H9 (cell line): Measurements from ENCODE around the gene NLN. TPM values are rescaled to one million over a fixed set of nuclear protein-coding genes. Genes with fewer than 3 reads are reported as not detected.

Experiments
- DNase-seq: peaks from one replicate; pipeline ENCODE4 v3.0.0-alpha.2; 2017
- H2AFZ ChIP-seq: one replicate; pipeline ENCODE4 v1.6.1; 2013; ENCODE audit warnings: mild to moderate bottlenecking, low read length, control low read depth, moderate library complexity
- H2AK5ac ChIP-seq: 2 replicates; pipeline ENCODE4 v1.6.1; 2013; ENCODE audit warnings: low read length, control low read depth, mixed read lengths; ENCODE audit not compliant: insufficient read length
- H2BK120ac ChIP-seq: one replicate; pipeline ENCODE4 v1.6.1; 2013; ENCODE audit warnings: low read depth, mild to moderate bottlenecking, low read length, control low read depth, inconsistent platforms; ENCODE audit not compliant: poor library complexity, severe bottlenecking
- H2BK12ac ChIP-seq: 2 replicates; pipeline ENCODE4 v1.6.1; 2013; ENCODE audit warnings: low read length, control low read depth, mixed read lengths, low read depth; ENCODE audit not compliant: insufficient read length
- H2BK15ac ChIP-seq: 2 replicates; pipeline ENCODE4 v1.6.1; 2013; ENCODE audit warnings: low read depth, low read length, control low read depth
- H2BK20ac ChIP-seq: one replicate; pipeline ENCODE4 v1.6.1; 2013; ENCODE audit warnings: low read depth, mild to moderate bottlenecking, low read length, control low read depth, inconsistent platforms; ENCODE audit not compliant: poor library complexity, severe bottlenecking
- H2BK5ac ChIP-seq: 2 replicates; pipeline ENCODE4 v1.6.1; 2013; ENCODE audit warnings: low read length, control low read depth, mixed read lengths; ENCODE audit not compliant: insufficient read length
- H3K14ac ChIP-seq: 2 replicates; pipeline ENCODE4 v1.6.1; 2013; ENCODE audit warnings: low read length, control low read depth; ENCODE audit not compliant: insufficient read depth
- H3K18ac ChIP-seq: 2 replicates; pipeline ENCODE4 v1.6.1; 2013; ENCODE audit warnings: low read depth, mild to moderate bottlenecking, mixed read lengths, low read length, control low read depth; ENCODE audit not compliant: insufficient read length
- H3K23ac ChIP-seq: 2 replicates; pipeline ENCODE4 v1.6.1; 2013; ENCODE audit warnings: low read length, control low read depth, mixed read lengths, low read depth; ENCODE audit not compliant: insufficient read length
- H3K23me2 ChIP-seq: 2 replicates; pipeline ENCODE4 v1.6.1; 2013; ENCODE audit warnings: low read depth, mild to moderate bottlenecking, mixed read lengths, low read length, control low read depth; ENCODE audit not compliant: insufficient read length, poor library complexity, severe bottlenecking
- H3K27ac ChIP-seq: 2 replicates; pipeline ENCODE4 v1.5.1; 2013; ENCODE audit warnings: low read length, control low read depth, mixed read lengths, low read depth; ENCODE audit not compliant: insufficient read length
- H3K27me3 ChIP-seq: 2 replicates; pipeline ENCODE4 v1.6.1; 2013; ENCODE audit warnings: low read length, control low read depth, inconsistent platforms; ENCODE audit not compliant: insufficient read depth
- H3K4ac ChIP-seq: 2 replicates; pipeline ENCODE4 v1.6.1; 2013; ENCODE audit warnings: low read depth, mild to moderate bottlenecking, control low read depth, inconsistent platforms, low read length, moderate library complexity
- H3K4me1 ChIP-seq: 2 replicates; pipeline ENCODE4 v1.6.1; 2013; ENCODE audit warnings: low read length, control low read depth, inconsistent platforms; ENCODE audit not compliant: insufficient read depth
- H3K4me2 ChIP-seq: 2 replicates; pipeline ENCODE4 v1.6.1; 2013; ENCODE audit warnings: low read length, control low read depth, mixed read lengths; ENCODE audit not compliant: insufficient read length, insufficient read depth
- H3K56ac ChIP-seq: 2 replicates; pipeline ENCODE4 v1.6.1; 2013; ENCODE audit warnings: low read depth, mild to moderate bottlenecking, mixed read lengths, low read length, control low read depth; ENCODE audit not compliant: insufficient read length
- H3K79me1 ChIP-seq: 2 replicates; pipeline ENCODE4 v1.6.1; 2013; ENCODE audit warnings: low read depth, mild to moderate bottlenecking, moderate library complexity, low read length, control low read depth, inconsistent platforms; ENCODE audit not compliant: insufficient read depth, poor library complexity, severe bottlenecking
- H3K79me2 ChIP-seq: 2 replicates; pipeline ENCODE4 v1.6.1; 2013; ENCODE audit warnings: low read length, control low read depth, inconsistent platforms; ENCODE audit not compliant: insufficient read depth
- H3K9ac ChIP-seq: 2 replicates; pipeline ENCODE4 v1.6.1; 2013; ENCODE audit warnings: low read length, control low read depth, mixed read lengths; ENCODE audit not compliant: insufficient read length; ENCODE audit errors: extremely low read depth
- H3K9me3 ChIP-seq: one replicate; pipeline ENCODE4 v1.6.1; 2013; ENCODE audit warnings: low read depth, low read length, inconsistent platforms; ENCODE audit not compliant: control insufficient read depth
- H3T11ph ChIP-seq: one replicate; pipeline ENCODE4 v1.6.1; 2013; ENCODE audit warnings: mild to moderate bottlenecking, low read length, control low read depth, inconsistent platforms
- H4K20me1 ChIP-seq: one replicate; pipeline ENCODE4 v1.6.1; 2013; ENCODE audit not compliant: control insufficient read depth, insufficient read length, insufficient read depth
- H4K5ac ChIP-seq: 2 replicates; pipeline ENCODE4 v1.6.1; 2013; ENCODE audit warnings: low read depth, mild to moderate bottlenecking, mixed read lengths, low read length, control low read depth; ENCODE audit not compliant: insufficient read length
- H4K8ac ChIP-seq: replicated peaks from 2 replicates; pipeline ENCODE4 v1.6.1; 2013; ENCODE audit warnings: low read length, control low read depth, mixed read lengths, low read depth; ENCODE audit not compliant: insufficient read length
- H4K91ac ChIP-seq: 2 replicates; pipeline ENCODE4 v1.6.1; 2013; ENCODE audit warnings: low read depth, mild to moderate bottlenecking, moderate library complexity, mixed read lengths, low read length, control low read depth; ENCODE audit not compliant: insufficient read length
- H3K27ac Mint-ChIP-seq, 3 experiments: 2 replicates in 2 of 3; 3 replicates in 1 of 3; pipeline ENCODE4 v1.8.0; 2020 to 2021; ENCODE audit warnings: mixed read lengths in 3 of 3, mild to moderate bottlenecking in 1 of 3, moderate library complexity in 1 of 3
- H3K27me3 Mint-ChIP-seq: 2 replicates; pipeline ENCODE4 v1.8.0; 2021; ENCODE audit warnings: low read depth, mild to moderate bottlenecking, moderate library complexity, mixed read lengths
- H3K36me3 Mint-ChIP-seq, 3 experiments: 2 replicates in 2 of 3; 3 replicates in 1 of 3; pipeline ENCODE4 v1.8.0; 2020 to 2021; ENCODE audit warnings: low read depth in 3 of 3, mixed read lengths in 3 of 3; ENCODE audit not compliant: insufficient read depth in 1 of 3
- H3K4me1 Mint-ChIP-seq, 2 experiments: 2 replicates each; pipeline ENCODE4 v1.8.0; 2020; ENCODE audit warnings: mixed read lengths in 2 of 2
- H3K4me3 Mint-ChIP-seq, 2 experiments: 2 replicates in 1 of 2; 3 replicates in 1 of 2; pipeline ENCODE4 v1.8.0; 2020 to 2021; ENCODE audit warnings: mild to moderate bottlenecking in 2 of 2, mixed read lengths in 2 of 2, moderate library complexity in 1 of 2
- H3K9me3 Mint-ChIP-seq, 2 experiments: 2 replicates in 1 of 2; 3 replicates in 1 of 2; pipeline ENCODE4 v1.8.0; 2020; ENCODE audit warnings: mild to moderate bottlenecking in 2 of 2, mixed read lengths in 2 of 2, moderate library complexity in 1 of 2
- CTCF ChIP-seq: fragments of 200-600 bp; sonication (generic); conservative IDR thresholded peaks from 3 replicates; pipeline ENCODE4 v1.8.0; 2021; ENCODE audit warnings: antibody characterized with exemption, mild to moderate bottlenecking
- WGBS: extraction: QIAGEN DNeasy Blood & Tissue Kit; methylation state at CpG from one replicate; pipeline ENCODE4 v1.1.7; 2013; ENCODE audit warnings: missing lambda C conversion rate, low lambda C conversion rate, mixed read lengths; ENCODE audit not compliant: insufficient read length; ENCODE audit errors: extremely low coverage; 5-methylcytosine and 5-hydroxymethylcytosine counted together
- total RNA-seq: library from RNA; stranded (reverse); gene quantifications from 2 replicates; pipeline ENCODE4 v1.2.1, GENCODE V29; 2021

The NLN gene
- total RNA-seq, 1 experiment from 2014 or later, result 137 TPM

GRCh38 chr5:65856520-65856919 is 134.5 kb downstream of the NLN start:
- peaks cover 0 to 2% of the 10 kb centered on the region in 2 experiments; a peak in 2 of 5 replicates for H3K9me3 Mint-ChIP-seq
- no CpG with 5 or more reads among the region's 5 CpGs for WGBS

More at GRCh38 chr5:65856520-65856919, 134.5 kb downstream of the NLN start:
- no peak overlapping the region for H2AK5ac ChIP-seq
- Mint-ChIP-seq H3K4me3 (no peak overlapping the region), H3K27ac (no peak overlapping the region), H3K27me3 (no peaks in the 10 kb centered on the region; the same call in none of the 2 replicates), H3K4me1 (no peaks in the 10 kb centered on the region), H3K36me3 (no peaks in the 10 kb centered on the region)
- TF ChIP-seq CTCF, result no peak
- H3K4me1 ChIP-seq, result no peaks in the 10 kb centered on the region
- H4K8ac ChIP-seq, result no peak overlapping the region
- H3K23ac ChIP-seq, result no peak overlapping the region
- H2BK20ac ChIP-seq, result no peak overlapping the region
- no peak for DNase-seq
- H4K91ac ChIP-seq, result no peak overlapping the region
- no peaks in the 10 kb centered on the region for H3K9me3 ChIP-seq
- H3T11ph ChIP-seq, result no peak overlapping the region
- H4K5ac ChIP-seq, result no peak overlapping the region
- no peak overlapping the region for H2AFZ ChIP-seq
- no peak overlapping the region for H3K18ac ChIP-seq
- no peak overlapping the region for H3K9ac ChIP-seq
- H3K4me2 ChIP-seq, result no peak overlapping the region
- H2BK12ac ChIP-seq, result no peak overlapping the region
- H3K14ac ChIP-seq, result no peak overlapping the region
- no peak overlapping the region for H3K56ac ChIP-seq
- H3K4ac ChIP-seq, result no peak overlapping the region
- no peak overlapping the region for H2BK120ac ChIP-seq
- H3K27me3 ChIP-seq, result no peaks in the 10 kb centered on the region
- no peak overlapping the region for H2BK15ac ChIP-seq
- no peaks in the 10 kb centered on the region for H4K20me1 ChIP-seq
- H3K79me1 ChIP-seq, result no peaks in the 10 kb centered on the region
- H3K27ac ChIP-seq, result no peak overlapping the region
- no peak overlapping the region for H2BK5ac ChIP-seq
- no peaks in the 10 kb centered on the region for H3K79me2 ChIP-seq
- H3K23me2 ChIP-seq, result no peaks in the 10 kb centered on the region
